ENCODE data around the gene STN1.

- TF ChIP-seq CTCF (conservative IDR thresholded peaks at IDR 0.05 in 1 of 2, IDR thresholded peaks at IDR 0.05 in 1 of 2; ENCODE audit: low read depth in 1 of 2, low read length in 2 of 2) (no peak), EZH2 (IDR thresholded peaks at IDR 0.05; ENCODE audit: low read length, missing control alignments) (no peak)
These were observed 33.2 kb upstream of the STN1 start for GRCh38 chr10:103951183-103951582.
